HepG2 (cell line): Measurements from ENCODE around the gene ARID5B. TPM values are rescaled to one million over a fixed set of nuclear protein-coding genes. Genes with fewer than 3 reads are reported as not detected.
A peak's percentile ranks its signal among the peaks of the same experiment; 100 is the strongest.

Experiments
- HCFC1 ChIP-seq: fragments of 150-350 bp; IDR thresholded peaks from 2 replicates; pipeline ENCODE4 v1.6.1; 2014; ENCODE audit warnings: low read depth, low read length
- ISL2 ChIP-seq: sonication (generic); formaldehyde crosslinking; IDR thresholded peaks from 2 replicates; pipeline ENCODE4 v1.5.0; 2020; ENCODE audit warnings: missing genetic modification reagents
- MAX ChIP-seq: IDR thresholded peaks from 2 replicates; pipeline ENCODE4 v1.6.1; 2012; ENCODE audit warnings: inconsistent platforms
- MED8 ChIP-seq: sonication (generic); formaldehyde crosslinking; IDR thresholded peaks from 2 replicates; pipeline ENCODE4 v1.8.1; 2023; ENCODE audit warnings: mild to moderate bottlenecking, missing genetic modification reagents; ENCODE audit not compliant: insufficient replicate concordance
- MTF1 ChIP-seq: sonication (generic); formaldehyde crosslinking; IDR thresholded peaks from 2 replicates; pipeline ENCODE4 v1.5.0; 2020; ENCODE audit warnings: missing genetic modification reagents
- NCOA1 ChIP-seq: sonication (generic); formaldehyde crosslinking; IDR thresholded peaks from 2 replicates; pipeline ENCODE4 v1.9.0; 2021; ENCODE audit warnings: missing genetic modification reagents
- SNAPC4 ChIP-seq: sonication (generic); formaldehyde crosslinking; IDR thresholded peaks from 2 replicates; pipeline ENCODE4 v1.4.0; 2020; ENCODE audit warnings: mild to moderate bottlenecking, missing genetic modification reagents
- XBP1 ChIP-seq: sonication (generic); formaldehyde crosslinking; IDR thresholded peaks from 2 replicates; pipeline ENCODE4 v1.5.0; 2020; ENCODE audit warnings: missing genetic modification reagents
- ZBTB7B ChIP-seq: sonication (generic); formaldehyde crosslinking; IDR thresholded peaks from 2 replicates; pipeline ENCODE4 v1.4.0; 2020; ENCODE audit warnings: missing genetic modification reagents
- ZKSCAN1 ChIP-seq: fragments of 150-350 bp; IDR thresholded peaks from 2 replicates; pipeline ENCODE4 v1.6.1; 2014; ENCODE audit warnings: low read length
- ZNF160 ChIP-seq: sonication (generic); formaldehyde crosslinking; IDR thresholded peaks from 2 replicates; pipeline ENCODE4 v1.8.0; 2022; ENCODE audit warnings: mild to moderate bottlenecking, inconsistent platforms, missing genetic modification reagents
- ZNF619 ChIP-seq: sonication (generic); formaldehyde crosslinking; IDR thresholded peaks from 2 replicates; pipeline ENCODE4 v1.4.0; 2020; ENCODE audit warnings: mild to moderate bottlenecking, missing genetic modification reagents
- ZNF790 ChIP-seq: sonication (generic); formaldehyde crosslinking; IDR thresholded peaks from 2 replicates; pipeline ENCODE4 v1.8.0; 2022; ENCODE audit warnings: missing genetic modification reagents, mild to moderate bottlenecking, borderline replicate concordance
- polyA plus RNA-seq, 8 experiments: library from polyadenylated mRNA; depleted of rRNA in 3 of 8; stranded (reverse) in 7 of 8; unstranded in 1 of 8; fragments of >200 nt; fragmentation: Illumina TruSeq in 4 of 8; extraction: Trizol in 4 of 8; gene quantifications; 2 replicates each; pipeline versions ENCODE4 v1.2.1 to v1.2.3, GENCODE V29; 2011 to 2016; ENCODE audit warnings: low read depth in 4 of 8, missing spikeins in 1 of 8, mixed read lengths in 1 of 8; ENCODE audit not compliant: insufficient read depth in 1 of 8
- total RNA-seq, 5 experiments: library from RNA; depleted of rRNA; stranded (reverse); fragments of >200 nt; fragmentation: Illumina TruSeq; extraction: Trizol; gene quantifications; 2 replicates each; pipeline ENCODE4 v1.2.3, GENCODE V29; 2016; ENCODE audit warnings: low read depth in 1 of 5
- TF ChIP-seq, protein P1 (sequence below): sonication (generic); formaldehyde crosslinking; IDR thresholded peaks from 2 replicates; pipeline ENCODE4 v1.5.1; 2020; ENCODE audit warnings: mild to moderate bottlenecking, missing genetic modification reagents, borderline replicate concordance
- TF ChIP-seq, protein P2 (sequence below): sonication (generic); formaldehyde crosslinking; IDR thresholded peaks from 2 replicates; pipeline ENCODE4 v1.4.0; 2020; ENCODE audit warnings: low read depth, mild to moderate bottlenecking, missing genetic modification reagents
- TF ChIP-seq, protein P3 (sequence below): sonication (generic); formaldehyde crosslinking; IDR thresholded peaks from 2 replicates; pipeline ENCODE4 v1.4.0; 2020; ENCODE audit warnings: missing genetic modification reagents

The ARID5B gene
- total and polyA plus RNA-seq, 2 of the 13 experiments (the other 11 are each of a cell fraction or from before 2014, with no cell fraction given), result 6.2 to 21.1 TPM

DNA sequence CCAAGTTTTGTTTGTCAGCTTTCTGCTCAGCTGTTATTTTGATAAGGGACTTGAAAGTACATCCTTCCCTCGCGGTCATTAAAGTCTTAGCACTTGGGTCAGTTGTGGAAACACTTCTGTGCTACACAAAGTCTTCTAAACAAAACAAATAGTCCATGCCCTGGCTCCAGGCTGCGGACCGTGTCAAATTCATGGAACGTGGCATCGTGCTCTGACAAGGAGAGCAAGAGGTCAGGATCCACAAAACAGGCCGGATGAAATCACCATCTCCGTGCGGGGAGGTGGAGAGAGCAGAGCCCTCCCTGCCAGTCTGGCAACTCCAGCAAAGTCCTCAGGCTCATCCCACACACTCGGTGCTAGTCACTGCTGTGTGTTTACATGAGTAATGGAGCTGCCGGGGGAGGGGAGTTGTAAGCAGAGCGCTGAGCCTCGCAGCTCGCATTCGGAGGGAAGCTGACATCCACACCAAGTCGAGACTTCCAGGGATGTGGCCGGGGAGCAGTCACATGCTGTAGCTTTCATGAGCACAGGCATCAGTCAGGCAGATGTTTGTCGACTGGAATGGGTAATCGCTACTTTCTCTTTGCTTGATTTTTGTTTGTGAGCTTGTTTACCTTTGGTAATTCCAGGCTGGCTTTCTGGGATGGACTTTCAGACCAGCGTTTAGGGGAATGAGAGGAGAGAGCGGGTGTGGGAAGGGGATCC is 147.6 kb downstream of the ARID5B start (continued):
- TF ChIP-seq, protein P1, sequence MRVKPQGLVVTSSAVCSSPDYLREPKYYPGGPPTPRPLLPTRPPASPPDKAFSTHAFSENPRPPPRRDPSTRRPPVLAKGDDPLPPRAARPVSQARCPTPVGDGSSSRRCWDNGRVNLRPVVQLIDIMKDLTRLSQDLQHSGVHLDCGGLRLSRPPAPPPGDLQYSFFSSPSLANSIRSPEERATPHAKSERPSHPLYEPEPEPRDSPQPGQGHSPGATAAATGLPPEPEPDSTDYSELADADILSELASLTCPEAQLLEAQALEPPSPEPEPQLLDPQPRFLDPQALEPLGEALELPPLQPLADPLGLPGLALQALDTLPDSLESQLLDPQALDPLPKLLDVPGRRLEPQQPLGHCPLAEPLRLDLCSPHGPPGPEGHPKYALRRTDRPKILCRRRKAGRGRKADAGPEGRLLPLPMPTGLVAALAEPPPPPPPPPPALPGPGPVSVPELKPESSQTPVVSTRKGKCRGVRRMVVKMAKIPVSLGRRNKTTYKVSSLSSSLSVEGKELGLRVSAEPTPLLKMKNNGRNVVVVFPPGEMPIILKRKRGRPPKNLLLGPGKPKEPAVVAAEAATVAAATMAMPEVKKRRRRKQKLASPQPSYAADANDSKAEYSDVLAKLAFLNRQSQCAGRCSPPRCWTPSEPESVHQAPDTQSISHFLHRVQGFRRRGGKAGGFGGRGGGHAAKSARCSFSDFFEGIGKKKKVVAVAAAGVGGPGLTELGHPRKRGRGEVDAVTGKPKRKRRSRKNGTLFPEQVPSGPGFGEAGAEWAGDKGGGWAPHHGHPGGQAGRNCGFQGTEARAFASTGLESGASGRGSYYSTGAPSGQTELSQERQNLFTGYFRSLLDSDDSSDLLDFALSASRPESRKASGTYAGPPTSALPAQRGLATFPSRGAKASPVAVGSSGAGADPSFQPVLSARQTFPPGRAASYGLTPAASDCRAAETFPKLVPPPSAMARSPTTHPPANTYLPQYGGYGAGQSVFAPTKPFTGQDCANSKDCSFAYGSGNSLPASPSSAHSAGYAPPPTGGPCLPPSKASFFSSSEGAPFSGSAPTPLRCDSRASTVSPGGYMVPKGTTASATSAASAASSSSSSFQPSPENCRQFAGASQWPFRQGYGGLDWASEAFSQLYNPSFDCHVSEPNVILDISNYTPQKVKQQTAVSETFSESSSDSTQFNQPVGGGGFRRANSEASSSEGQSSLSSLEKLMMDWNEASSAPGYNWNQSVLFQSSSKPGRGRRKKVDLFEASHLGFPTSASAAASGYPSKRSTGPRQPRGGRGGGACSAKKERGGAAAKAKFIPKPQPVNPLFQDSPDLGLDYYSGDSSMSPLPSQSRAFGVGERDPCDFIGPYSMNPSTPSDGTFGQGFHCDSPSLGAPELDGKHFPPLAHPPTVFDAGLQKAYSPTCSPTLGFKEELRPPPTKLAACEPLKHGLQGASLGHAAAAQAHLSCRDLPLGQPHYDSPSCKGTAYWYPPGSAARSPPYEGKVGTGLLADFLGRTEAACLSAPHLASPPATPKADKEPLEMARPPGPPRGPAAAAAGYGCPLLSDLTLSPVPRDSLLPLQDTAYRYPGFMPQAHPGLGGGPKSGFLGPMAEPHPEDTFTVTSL (CRISPR knock-in tag), result 0 out of 2 replicates have a peak, but pooled peaks have one; percentile 75
- TF ChIP-seq ZKSCAN1 (no peak), ZNF160 (0 out of 2 replicates have a peak, but pooled peaks have one; percentile 33), NCOA1 (CRISPR knock-in tag) (no peak), ISL2 (CRISPR knock-in tag) (peak; percentile 79), MAX (peak; percentile 91), MED8 (CRISPR knock-in tag) (no peak), ZNF619 (CRISPR knock-in tag) (no peak), XBP1 (CRISPR knock-in tag) (no peak), ZNF790 (CRISPR knock-in tag) (no peak), ZBTB7B (no peak), SNAPC4 (CRISPR knock-in tag) (no peak), MTF1 (CRISPR knock-in tag) (no peak), HCFC1 (no peak)
- TF ChIP-seq, protein P2, sequence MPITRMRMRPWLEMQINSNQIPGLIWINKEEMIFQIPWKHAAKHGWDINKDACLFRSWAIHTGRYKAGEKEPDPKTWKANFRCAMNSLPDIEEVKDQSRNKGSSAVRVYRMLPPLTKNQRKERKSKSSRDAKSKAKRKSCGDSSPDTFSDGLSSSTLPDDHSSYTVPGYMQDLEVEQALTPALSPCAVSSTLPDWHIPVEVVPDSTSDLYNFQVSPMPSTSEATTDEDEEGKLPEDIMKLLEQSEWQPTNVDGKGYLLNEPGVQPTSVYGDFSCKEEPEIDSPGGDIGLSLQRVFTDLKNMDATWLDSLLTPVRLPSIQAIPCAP (CRISPR knock-in tag), result 0 out of 2 replicates have a peak, but pooled peaks have one; percentile 63
- TF ChIP-seq, protein P3, sequence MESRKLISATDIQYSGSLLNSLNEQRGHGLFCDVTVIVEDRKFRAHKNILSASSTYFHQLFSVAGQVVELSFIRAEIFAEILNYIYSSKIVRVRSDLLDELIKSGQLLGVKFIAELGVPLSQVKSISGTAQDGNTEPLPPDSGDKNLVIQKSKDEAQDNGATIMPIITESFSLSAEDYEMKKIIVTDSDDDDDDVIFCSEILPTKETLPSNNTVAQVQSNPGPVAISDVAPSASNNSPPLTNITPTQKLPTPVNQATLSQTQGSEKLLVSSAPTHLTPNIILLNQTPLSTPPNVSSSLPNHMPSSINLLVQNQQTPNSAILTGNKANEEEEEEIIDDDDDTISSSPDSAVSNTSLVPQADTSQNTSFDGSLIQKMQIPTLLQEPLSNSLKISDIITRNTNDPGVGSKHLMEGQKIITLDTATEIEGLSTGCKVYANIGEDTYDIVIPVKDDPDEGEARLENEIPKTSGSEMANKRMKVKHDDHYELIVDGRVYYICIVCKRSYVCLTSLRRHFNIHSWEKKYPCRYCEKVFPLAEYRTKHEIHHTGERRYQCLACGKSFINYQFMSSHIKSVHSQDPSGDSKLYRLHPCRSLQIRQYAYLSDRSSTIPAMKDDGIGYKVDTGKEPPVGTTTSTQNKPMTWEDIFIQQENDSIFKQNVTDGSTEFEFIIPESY (CRISPR knock-in tag), result peak; percentile 75; the same call in 1 of the 2 replicates
